GM23338 (cell line): ENCODE data around the gene PDE4B.
"Not testable (repeated sequence)": the region's sequence is repeated elsewhere in the genome, so short reads cannot be mapped to it uniquely, and the experiment has no call there.

ENCODE experiments used
- CREB1 ChIP-seq: fragments of 250-450 bp; sonication (Bioruptor Pico); IDR thresholded peaks from 2 replicates; pipeline ENCODE4 v1.5.0; 2020; ENCODE audit warnings: low read depth, mild to moderate bottlenecking, moderate library complexity
- EZH2 ChIP-seq: fragments of 200-600 bp; sonication (generic); IDR thresholded peaks from one replicate; pipeline ENCODE4 v1.8.0; 2017; ENCODE audit warnings: antibody characterized with exemption, mild to moderate bottlenecking, low read depth; ENCODE audit not compliant: unreplicated experiment
- EZH2phosphoT487 ChIP-seq: fragments of 200-600 bp; sonication (generic); IDR thresholded peaks from one replicate; pipeline ENCODE4 v1.8.1; 2018; ENCODE audit warnings: antibody characterized with exemption; ENCODE audit not compliant: unreplicated experiment
- JUNB ChIP-seq: IDR thresholded peaks from one replicate; pipeline ENCODE4 v1.6.1; 2016; ENCODE audit warnings: antibody characterized with exemption; ENCODE audit not compliant: unreplicated experiment
- POLR2AphosphoS5 ChIP-seq: IDR thresholded peaks from 2 replicates; pipeline ENCODE4 v1.6.1; 2016; ENCODE audit warnings: antibody characterized with exemption, low read depth
- ZNF114 ChIP-seq: fragments of 250-450 bp; sonication (Bioruptor Pico); IDR thresholded peaks from 2 replicates; pipeline ENCODE4 v1.5.0; 2020; ENCODE audit warnings: mild to moderate bottlenecking, moderate library complexity
- TF ChIP-seq, protein P1 (sequence below), 2 experiments: fragments of 200-600 bp in 1 of 2; sonication (generic) in 1 of 2; conservative IDR thresholded peaks; 2 replicates each; pipeline versions ENCODE4 v1.5.1 to v1.6.1; 2016 to 2017; ENCODE audit warnings: antibody characterized with exemption in 2 of 2, low read depth in 2 of 2, mild to moderate bottlenecking in 2 of 2, moderate library complexity in 1 of 2
- TF ChIP-seq, protein P2 (sequence below): IDR thresholded peaks from one replicate; pipeline ENCODE4 v1.6.1; 2018; ENCODE audit warnings: antibody characterized with exemption; ENCODE audit not compliant: unreplicated experiment
- TF ChIP-seq, protein P3 (sequence below): IDR thresholded peaks from 2 replicates; pipeline ENCODE4 v1.6.1; 2016; ENCODE audit warnings: antibody characterized with exemption

DNA sequence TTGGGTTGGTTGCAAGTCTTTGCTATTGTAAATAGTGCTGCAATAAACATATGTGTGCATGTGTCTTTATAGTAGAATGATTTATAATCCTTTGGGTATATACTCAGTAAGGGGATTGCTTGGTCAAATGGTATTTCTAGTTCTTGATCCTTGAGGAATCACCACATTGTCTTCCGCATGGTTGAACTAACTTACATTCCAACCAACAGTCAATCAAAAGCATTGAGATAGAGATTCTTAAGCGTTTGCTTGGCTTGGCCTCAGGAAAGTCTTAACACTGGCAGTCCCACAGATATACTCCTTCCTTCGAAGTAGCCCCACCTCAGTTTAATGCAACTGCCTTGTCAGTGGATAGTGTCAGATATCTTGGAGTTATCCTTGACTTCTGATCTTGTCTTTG lies 63.9 kb downstream of the PDE4B start:
- not testable (repeated sequence) for TF ChIP-seq CREB1, EZH2, POLR2AphosphoS5, EZH2phosphoT487, JUNB, ZNF114
- TF ChIP-seq, protein P1, sequence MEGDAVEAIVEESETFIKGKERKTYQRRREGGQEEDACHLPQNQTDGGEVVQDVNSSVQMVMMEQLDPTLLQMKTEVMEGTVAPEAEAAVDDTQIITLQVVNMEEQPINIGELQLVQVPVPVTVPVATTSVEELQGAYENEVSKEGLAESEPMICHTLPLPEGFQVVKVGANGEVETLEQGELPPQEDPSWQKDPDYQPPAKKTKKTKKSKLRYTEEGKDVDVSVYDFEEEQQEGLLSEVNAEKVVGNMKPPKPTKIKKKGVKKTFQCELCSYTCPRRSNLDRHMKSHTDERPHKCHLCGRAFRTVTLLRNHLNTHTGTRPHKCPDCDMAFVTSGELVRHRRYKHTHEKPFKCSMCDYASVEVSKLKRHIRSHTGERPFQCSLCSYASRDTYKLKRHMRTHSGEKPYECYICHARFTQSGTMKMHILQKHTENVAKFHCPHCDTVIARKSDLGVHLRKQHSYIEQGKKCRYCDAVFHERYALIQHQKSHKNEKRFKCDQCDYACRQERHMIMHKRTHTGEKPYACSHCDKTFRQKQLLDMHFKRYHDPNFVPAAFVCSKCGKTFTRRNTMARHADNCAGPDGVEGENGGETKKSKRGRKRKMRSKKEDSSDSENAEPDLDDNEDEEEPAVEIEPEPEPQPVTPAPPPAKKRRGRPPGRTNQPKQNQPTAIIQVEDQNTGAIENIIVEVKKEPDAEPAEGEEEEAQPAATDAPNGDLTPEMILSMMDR (conservative IDR thresholded peaks at IDR 0.05; ENCODE audit: low read depth in 2 of 2), result not testable (repeated sequence)
- TF ChIP-seq, protein P2, sequence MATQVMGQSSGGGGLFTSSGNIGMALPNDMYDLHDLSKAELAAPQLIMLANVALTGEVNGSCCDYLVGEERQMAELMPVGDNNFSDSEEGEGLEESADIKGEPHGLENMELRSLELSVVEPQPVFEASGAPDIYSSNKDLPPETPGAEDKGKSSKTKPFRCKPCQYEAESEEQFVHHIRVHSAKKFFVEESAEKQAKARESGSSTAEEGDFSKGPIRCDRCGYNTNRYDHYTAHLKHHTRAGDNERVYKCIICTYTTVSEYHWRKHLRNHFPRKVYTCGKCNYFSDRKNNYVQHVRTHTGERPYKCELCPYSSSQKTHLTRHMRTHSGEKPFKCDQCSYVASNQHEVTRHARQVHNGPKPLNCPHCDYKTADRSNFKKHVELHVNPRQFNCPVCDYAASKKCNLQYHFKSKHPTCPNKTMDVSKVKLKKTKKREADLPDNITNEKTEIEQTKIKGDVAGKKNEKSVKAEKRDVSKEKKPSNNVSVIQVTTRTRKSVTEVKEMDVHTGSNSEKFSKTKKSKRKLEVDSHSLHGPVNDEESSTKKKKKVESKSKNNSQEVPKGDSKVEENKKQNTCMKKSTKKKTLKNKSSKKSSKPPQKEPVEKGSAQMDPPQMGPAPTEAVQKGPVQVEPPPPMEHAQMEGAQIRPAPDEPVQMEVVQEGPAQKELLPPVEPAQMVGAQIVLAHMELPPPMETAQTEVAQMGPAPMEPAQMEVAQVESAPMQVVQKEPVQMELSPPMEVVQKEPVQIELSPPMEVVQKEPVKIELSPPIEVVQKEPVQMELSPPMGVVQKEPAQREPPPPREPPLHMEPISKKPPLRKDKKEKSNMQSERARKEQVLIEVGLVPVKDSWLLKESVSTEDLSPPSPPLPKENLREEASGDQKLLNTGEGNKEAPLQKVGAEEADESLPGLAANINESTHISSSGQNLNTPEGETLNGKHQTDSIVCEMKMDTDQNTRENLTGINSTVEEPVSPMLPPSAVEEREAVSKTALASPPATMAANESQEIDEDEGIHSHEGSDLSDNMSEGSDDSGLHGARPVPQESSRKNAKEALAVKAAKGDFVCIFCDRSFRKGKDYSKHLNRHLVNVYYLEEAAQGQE, result not testable (repeated sequence)
- TF ChIP-seq, protein P3, sequence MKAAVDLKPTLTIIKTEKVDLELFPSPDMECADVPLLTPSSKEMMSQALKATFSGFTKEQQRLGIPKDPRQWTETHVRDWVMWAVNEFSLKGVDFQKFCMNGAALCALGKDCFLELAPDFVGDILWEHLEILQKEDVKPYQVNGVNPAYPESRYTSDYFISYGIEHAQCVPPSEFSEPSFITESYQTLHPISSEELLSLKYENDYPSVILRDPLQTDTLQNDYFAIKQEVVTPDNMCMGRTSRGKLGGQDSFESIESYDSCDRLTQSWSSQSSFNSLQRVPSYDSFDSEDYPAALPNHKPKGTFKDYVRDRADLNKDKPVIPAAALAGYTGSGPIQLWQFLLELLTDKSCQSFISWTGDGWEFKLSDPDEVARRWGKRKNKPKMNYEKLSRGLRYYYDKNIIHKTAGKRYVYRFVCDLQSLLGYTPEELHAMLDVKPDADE, result not testable (repeated sequence)
